ENCODE data around the gene CACNA1H. TPM values are rescaled to one million over a fixed set of nuclear protein-coding genes. Genes with fewer than 3 reads are reported as not detected.

Gene CACNA1H
- total and polyA plus RNA-seq, 2 donors (not counting 3 experiments of a cell fraction or from before 2014, with no cell fraction given) = 0.03 TPM; not detected in 1

- H3K4me2 ChIP-seq (ENCODE audit: insufficient read depth, low read length) = no peak overlapping the region
- FAIRE-seq (no peak), DNase-seq (ENCODE audit: low read depth, low spot score) (peak; percentile 7)
- no peaks in the 10 kb centered on the region for H3K9me1 ChIP-seq (replicated peaks; ENCODE audit: control insufficient read depth, extremely low read depth, insufficient read depth, low read length)
- H3K27me3 ChIP-seq (ENCODE audit: control insufficient read depth in 2 of 2, insufficient read depth in 2 of 2, low read length in 2 of 2) = no peaks in the 10 kb centered on the region
- no peak overlapping the region for H3K27ac ChIP-seq (ENCODE audit: insufficient read depth, low read depth, low read length)
- ChIA-PET CTCF (no interaction called here), POLR2A (no interaction called here)
- BruUV-seq (replicated peaks) = no TSS peak
- TF ChIP-seq FOS (IDR thresholded peaks at IDR 0.05; ENCODE audit: borderline replicate concordance, insufficient read depth, low read length) = no peak
- no peak for TF ChIP-seq JUN (IDR thresholded peaks at IDR 0.05; ENCODE audit: borderline replicate concordance, insufficient read depth, insufficient read length, low read depth)
- no peak for TF ChIP-seq POLR2AphosphoS5 (IDR thresholded peaks at IDR 0.05; ENCODE audit: insufficient read depth, low read depth, low read length)
- TF ChIP-seq POLR2A (IDR thresholded peaks at IDR 0.05; ENCODE audit: low read depth, low read length) = no peak
- no peak for TF ChIP-seq MAX (IDR thresholded peaks at IDR 0.05; ENCODE audit: insufficient read depth, insufficient read length)
- TF ChIP-seq GATA2 (IDR thresholded peaks at IDR 0.05; ENCODE audit: insufficient read depth, insufficient read length, low read depth, low read length) = no peak
- H3K9me3 ChIP-seq (replicated peaks; ENCODE audit: control insufficient read depth, insufficient read depth, low read length) = no peaks in the 10 kb centered on the region
- no peaks in the 10 kb centered on the region for H4K20me1 ChIP-seq (replicated peaks; ENCODE audit: control insufficient read depth, extremely low read depth, insufficient read depth, low read length)
- no peaks in the 10 kb centered on the region for H3K36me3 ChIP-seq (ENCODE audit: control insufficient read depth in 2 of 2, extremely low read depth in 1 of 2, insufficient read depth in 2 of 2, low read length in 2 of 2)
- no peak overlapping the region for H2AFZ ChIP-seq (ENCODE audit: low read depth, low read length)
- intact Hi-C loops (cut with micrococcal nuclease) = no loop called here
- H3K4me1 ChIP-seq (ENCODE audit: control insufficient read depth, extremely low read depth, insufficient read depth, low read length) = no peaks in the 10 kb centered on the region
- H3K9ac ChIP-seq (replicated peaks; ENCODE audit: extremely low read depth, insufficient read depth, low read length) = no peak overlapping the region
- no peak overlapping the region for H3K4me3 ChIP-seq (replicated peaks in 1 of 3; ENCODE audit: insufficient read depth in 1 of 3, low read depth in 1 of 3, low read length in 3 of 3)
- dilution Hi-C loops (cut with MboI; ENCODE audit: extremely low pct_ligation_motif_present, low sequenced_read_pairs) = no loop called here
- no peaks in the 10 kb centered on the region for H3K79me2 ChIP-seq (ENCODE audit: control insufficient read depth, insufficient read depth, low read length)
Measured at GRCh38 chr16:1271380-1271723, 118.4 kb downstream of the CACNA1H start.

Other genes starting within 250 kb of the CACNA1H start
- gene LMF1, start 182.1 kb upstream of the CACNA1H start, total RNA-seq = 12.5 and 17.8 TPM in 2 replicates
- gene LMF1, start 182.1 kb upstream of the CACNA1H start, polyA plus RNA-seq = 14.3 and 17.8 TPM in 2 replicates
- gene SOX8, start 171.3 kb upstream of the CACNA1H start, total RNA-seq = 0.42 and 0.53 TPM in 2 replicates
- gene SOX8, start 171.3 kb upstream of the CACNA1H start, polyA plus RNA-seq = 0.52 and 0.72 TPM in 2 replicates
- gene SSTR5, start 80.4 kb upstream of the CACNA1H start, total RNA-seq = 0.24 TPM in 1 of 2 replicates, not detected in the other
- gene SSTR5, start 80.4 kb upstream of the CACNA1H start, polyA plus RNA-seq = 0.52 and 0.65 TPM in 2 replicates
- gene C1QTNF8, start 56.9 kb upstream of the CACNA1H start, total RNA-seq = not detected in 2 replicates
- gene C1QTNF8, start 56.9 kb upstream of the CACNA1H start, polyA plus RNA-seq = not detected in 2 replicates
- gene TPSG1, start 72.2 kb downstream of the CACNA1H start, total RNA-seq = not detected in 2 replicates
- gene TPSG1, start 72.2 kb downstream of the CACNA1H start, polyA plus RNA-seq = not detected in 2 replicates
- not detected in 2 replicates for gene TPSB2, start 77.1 kb downstream of the CACNA1H start, total RNA-seq
- not detected in 2 replicates for gene TPSB2, start 77.1 kb downstream of the CACNA1H start, polyA plus RNA-seq
- gene TPSAB1, start 87.6 kb downstream of the CACNA1H start, total RNA-seq = not detected in 2 replicates
- gene TPSAB1, start 87.6 kb downstream of the CACNA1H start, polyA plus RNA-seq = not detected in 2 replicates
- not detected in 2 replicates for gene TPSD1, start 103.0 kb downstream of the CACNA1H start, total RNA-seq
- not detected in 2 replicates for gene TPSD1, start 103.0 kb downstream of the CACNA1H start, polyA plus RNA-seq
- 230 and 233 TPM in 2 replicates for gene UBE2I, start 156.5 kb downstream of the CACNA1H start, total RNA-seq
- gene UBE2I, start 156.5 kb downstream of the CACNA1H start, polyA plus RNA-seq = 121 and 122 TPM in 2 replicates
- gene BAIAP3, start 180.5 kb downstream of the CACNA1H start, total RNA-seq = 0.66 and 0.88 TPM in 2 replicates
- 0.27 and 0.36 TPM in 2 replicates for gene BAIAP3, start 180.5 kb downstream of the CACNA1H start, polyA plus RNA-seq
- gene TSR3, start 198.8 kb downstream of the CACNA1H start, total RNA-seq = 65.4 and 69.9 TPM in 2 replicates
- 82.7 and 88.7 TPM in 2 replicates for gene TSR3, start 198.8 kb downstream of the CACNA1H start, polyA plus RNA-seq
- 51.6 and 56.3 TPM in 2 replicates for gene GNPTG, start 198.8 kb downstream of the CACNA1H start, total RNA-seq
- gene GNPTG, start 198.8 kb downstream of the CACNA1H start, polyA plus RNA-seq = 109 and 137 TPM in 2 replicates

Measured in endothelial cell of umbilical vein (primary cell).